Ovary (tissue), 9 donors: Measurements from ENCODE around the gene STIM1. TPM values are rescaled to one million over a fixed set of nuclear protein-coding genes. Genes with fewer than 3 reads are reported as not detected.

Source experiments
- DNase-seq, 5 donors: peaks; one replicate each; pipeline ENCODE4 v3.0.0-alpha.2; 2019 to 2020
- H3K27ac ChIP-seq, 2 donors: fragments of 200-600 bp; one replicate each; pipeline versions ENCODE4 v1.5.1 to v1.8.0; 2019 to 2022
- H3K27me3 ChIP-seq: fragments of 200-600 bp; one replicate; pipeline ENCODE4 v1.8.0; 2022
- H3K36me3 ChIP-seq: fragments of 200-600 bp; sonication (generic); one replicate; pipeline ENCODE4 v1.5.1; 2019
- H3K4me1 ChIP-seq: one replicate; pipeline ENCODE4 v1.8.1; 2013; ENCODE audit warnings: mild to moderate bottlenecking, moderate library complexity; ENCODE audit not compliant: insufficient read depth
- H3K4me3 ChIP-seq: fragments of 200-600 bp; sonication (generic); one replicate; pipeline ENCODE4 v1.5.1; 2017
- H3K9me3 ChIP-seq, 2 donors: fragments of 200-600 bp in 1 of 2; sonication (generic) in 1 of 2; one replicate each; pipeline versions ENCODE4 v1.5.1 to v1.8.1; 2013 to 2019; ENCODE audit warnings: mild to moderate bottlenecking in 1 of 2, moderate library complexity in 1 of 2
- CTCF ChIP-seq, 3 donors: fragments of 450-650 bp in 2 of 3; fragments of 200-600 bp in 1 of 3; IDR thresholded peaks; one replicate each; pipeline versions ENCODE4 v1.5.1 to v1.8.0; 2016 to 2022; ENCODE audit warnings: antibody characterized with exemption in 3 of 3, mild to moderate bottlenecking in 1 of 3
- EP300 ChIP-seq: sonication (generic); formaldehyde crosslinking; IDR thresholded peaks from one replicate; pipeline ENCODE4 v1.6.1; 2017; ENCODE audit warnings: antibody characterized with exemption
- POLR2A ChIP-seq: fragments of 450-650 bp; IDR thresholded peaks from one replicate; pipeline ENCODE4 v1.6.1; 2017; ENCODE audit warnings: antibody characterized with exemption, mild to moderate bottlenecking, moderate library complexity
- WGBS, 3 donors: extraction: QIAGEN DNeasy Blood & Tissue Kit in 1 of 3; methylation state at CpG; one replicate each; pipeline versions ENCODE4 v1.1.5 to v1.1.7; 2013 to 2017; 5-methylcytosine and 5-hydroxymethylcytosine counted together
- intact Hi-C, 4 donors: fragments of 100-400 bp; cut with DNase I; formaldehyde crosslinking; loops; one replicate each; pipeline versions ENCODE4 v1.11.0 to v1.15.1; 2022 to 2023
- polyA plus RNA-seq, 2 donors: library from polyadenylated mRNA; stranded (reverse); fragments of 200-250 nt in 1 of 2; fragments of 350-450 nt in 1 of 2; fragmentation: Illumina TruSeq in 1 of 2; extraction: RNeasy Lipid Tissue Mini Kit (QIAGEN cat#74804) in 1 of 2; gene quantifications; one replicate each; pipeline ENCODE4 v1.2.3, GENCODE V29; 2013 to 2014
- total RNA-seq, 7 donors: library from RNA; depleted of rRNA in 2 of 7; stranded (reverse); fragments of >200 nt in 2 of 7; fragmentation: NEBNext Ultra II Directional in 3 of 7; extraction: Animal tissue kit (Norgen Biotek cat#: 25700) in 3 of 7; gene quantifications; one replicate each; pipeline versions ENCODE4 v1.1.0 to v1.2.4, GENCODE V29; 2016 to 2023
- donor health status: DM: no; HTN: no; CAD: no; lungs with moderate emphysema.
- donor health status: DM: no; HTN: no; CAD: no.
- donor health status: Bipolar disorder and iron deficiency.
- donor health status: DM: yes; HTN: yes; CAD: no.
- donor health status: DM: no; HTN: no; CAD: no.
- donor health status: DM: yes; HTN: yes; CAD: no.

The STIM1 gene
- total and polyA plus RNA-seq, 9 donors = 26.1 to 75.2 (median 58.7) TPM

- H3K27me3 ChIP-seq = no peaks in the 10 kb centered on the region
- 90 to 95% (median 95%) methylated on average over 3 of the region's 3 CpGs for WGBS, 3 donors
- intact Hi-C loops = loop anchor here in 3 of 4 donors (2.0 to 10.0 kb wide), 2 partner anchors 79 to 135 kb away; partner anchors contain the start of gene STIM1 (in 3 of the 3)
- TF ChIP-seq POLR2A (no peak), CTCF (IDR thresholded peaks at IDR 0.05) (no peak), EP300 (no peak)
- H3K36me3 ChIP-seq = no peaks in the 10 kb centered on the region
- peaks cover 6% of the 10 kb centered on the region for H3K4me1 ChIP-seq
- no peak for DNase-seq
- no peak overlapping the region for H3K4me3 ChIP-seq
- H3K9me3 ChIP-seq = no peaks in the 10 kb centered on the region
- H3K27ac ChIP-seq = peak overlapping the region in 1 of 2 donors; percentile 51
Measured at GRCh38 chr11:3989921-3990290, 134.4 kb downstream of the STIM1 start.

- Histone ChIP-seq H3K4me1 (peaks cover 3% of the 10 kb centered on the region), H3K27me3 (no peaks in the 10 kb centered on the region), H3K4me3 (no peak overlapping the region), H3K36me3 (no peaks in the 10 kb centered on the region), H3K27ac (no peak overlapping the region), H3K9me3 (no peaks in the 10 kb centered on the region)
- intact Hi-C loops = no loop called here
- no peak for DNase-seq
- TF ChIP-seq EP300 = no peak
- TF ChIP-seq POLR2A = no peak
- no peak for TF ChIP-seq CTCF (IDR thresholded peaks at IDR 0.05)
Measured at GRCh38 chr11:3990406-3990805, 134.9 kb downstream of the STIM1 start.

- TF ChIP-seq EP300 (no peak), POLR2A (no peak), CTCF (IDR thresholded peaks at IDR 0.05) (no peak)
Measured at GRCh38 chr11:3992964-3993363, 137.5 kb downstream of the STIM1 start.

GRCh38 chr11:3994030-3994640 lies 138.7 kb downstream of the STIM1 start:
- no peak overlapping the region for H3K4me3 ChIP-seq
- H3K4me1 ChIP-seq = no peaks in the 10 kb centered on the region
- 93 to 95% (median 94%) methylated on average over 6 of the region's 6 CpGs for WGBS, 3 donors
- no peak overlapping the region for H3K27ac ChIP-seq
- intact Hi-C loops = no loop called here
- no peaks in the 10 kb centered on the region for H3K27me3 ChIP-seq
- TF ChIP-seq EP300 (no peak), POLR2A (no peak), CTCF (IDR thresholded peaks at IDR 0.05) (no peak)
- no peak for DNase-seq
- no peaks in the 10 kb centered on the region for H3K9me3 ChIP-seq
- H3K36me3 ChIP-seq = no peaks in the 10 kb centered on the region

More at GRCh38 chr11:3992964-3993363, 137.5 kb downstream of the STIM1 start:
- no peaks in the 10 kb centered on the region for H3K27me3 ChIP-seq
- H3K4me3 ChIP-seq = no peak overlapping the region
- H3K9me3 ChIP-seq = no peaks in the 10 kb centered on the region
- no peaks in the 10 kb centered on the region for H3K4me1 ChIP-seq
- intact Hi-C loops = no loop called here
- DNase-seq = no peak
- no peak overlapping the region for H3K27ac ChIP-seq
- no peaks in the 10 kb centered on the region for H3K36me3 ChIP-seq
- WGBS, 3 donors = 97 to 98% (median 97%) methylated on average over 1 of the region's 1 CpG
